Measurements from ENCODE around the gene CCDC183. TPM values are rescaled to one million over a fixed set of nuclear protein-coding genes. Genes with fewer than 3 reads are reported as not detected.

The CCDC183 gene
- total RNA-seq, 4 donors from 2014 or later = 1.1 to 10.3 (median 2.3) TPM

- peak in 1 of 2 donors; percentile 80 for DNase-seq (ENCODE audit: low spot score in 2 of 2)
- peaks cover 5% of the 10 kb centered on the region for H3K36me3 ChIP-seq
- peaks cover 22% of the 10 kb centered on the region for H3K27me3 ChIP-seq
- peaks cover 53% of the 10 kb centered on the region for H3K4me1 ChIP-seq
- H3K27ac ChIP-seq = no peak overlapping the region
- H3K4me3 ChIP-seq = peak overlapping the region; percentile 72
- WGBS = 57% methylated on average over 6 of the region's 43 CpGs
- no peaks in the 10 kb centered on the region for H3K9me3 ChIP-seq
- TF ChIP-seq POLR2A (IDR thresholded peaks at IDR 0.05) (no peak), EP300 (IDR thresholded peaks at IDR 0.05) (no peak), POLR2AphosphoS5 (IDR thresholded peaks at IDR 0.05) (no peak), CTCF (IDR thresholded peaks at IDR 0.05) (no peak)
Observed at GRCh38 chr9:136849960-136850865, 54.1 kb downstream of the CCDC183 start.

GRCh38 chr9:136850866-136851775 is 55.0 kb downstream of the CCDC183 start:
- Histone ChIP-seq H3K9me3 (no peaks in the 10 kb centered on the region), H3K27ac (no peak overlapping the region), H3K4me1 (peaks cover 44% of the 10 kb centered on the region), H3K27me3 (peaks cover 13% of the 10 kb centered on the region), H3K4me3 (no peak overlapping the region), H3K36me3 (peaks cover 5% of the 10 kb centered on the region)
- 84% methylated on average over 5 of the region's 23 CpGs for WGBS
- TF ChIP-seq POLR2AphosphoS5 (IDR thresholded peaks at IDR 0.05) (no peak), POLR2A (IDR thresholded peaks at IDR 0.05) (no peak), EP300 (IDR thresholded peaks at IDR 0.05) (no peak), CTCF (IDR thresholded peaks at IDR 0.05) (no peak)
- DNase-seq (ENCODE audit: low spot score in 2 of 2) = no peak

GRCh38 chr9:136851941-136852663 is 56.0 kb downstream of the CCDC183 start, which contains the start of gene MAMDC4:
TSS of gene MAMDC4 (plus strand) at chr9:136852346. CDS start at chr9:136852417, 71 bp downstream.
- Histone ChIP-seq H3K36me3 (peaks cover 5% of the 10 kb centered on the region), H3K27me3 (peaks cover 4% of the 10 kb centered on the region), H3K4me1 (peaks cover 35% of the 10 kb centered on the region), H3K27ac (no peak within 1 kb of the TSS), H3K4me3 (no peak within 1 kb of the TSS), H3K9me3 (no peaks in the 10 kb centered on the region)
- no peak for DNase-seq (ENCODE audit: low spot score in 2 of 2)
- TF ChIP-seq POLR2AphosphoS5 (IDR thresholded peaks at IDR 0.05) (no peak), CTCF (IDR thresholded peaks at IDR 0.05) (no peak), EP300 (IDR thresholded peaks at IDR 0.05) (no peak)
- WGBS = 60% methylated on average over 4 of the region's 23 CpGs

- Histone ChIP-seq H3K4me1 (peaks cover 28% of the 10 kb centered on the region), H3K9me3 (no peaks in the 10 kb centered on the region), H3K27me3 (no peaks in the 10 kb centered on the region), H3K27ac (no peak overlapping the region), H3K4me3 (no peak overlapping the region), H3K36me3 (peaks cover 5% of the 10 kb centered on the region)
- TF ChIP-seq POLR2A (IDR thresholded peaks at IDR 0.05) (no peak), POLR2AphosphoS5 (IDR thresholded peaks at IDR 0.05) (no peak)
- peak in 1 of 2 donors; percentile 65 for DNase-seq (ENCODE audit: low spot score in 2 of 2)
- no CpG with 5 or more reads among the region's 29 CpGs for WGBS
Observed at GRCh38 chr9:136852664-136853595, 56.8 kb downstream of the CCDC183 start.

Data from suprapubic skin (tissue), 4 donors.